Stimulated activated CD4-positive, alpha-beta T cell treated with anti-CD3 and anti-CD28 coated beads, Interleukin-15, amount 100 ng/mL, for 24 hours (primary cell): ENCODE results near the gene ANXA11.
"Not testable (repeated sequence)": the region's sequence is repeated elsewhere in the genome, so short reads cannot be mapped to it uniquely, and the experiment has no call there.

Source experiments
- DNase-seq: peaks from one replicate; pipeline ENCODE4 v3.0.0-alpha.2; 2020

The ANXA11 gene

GRCh38 chr10:80144696-80145131 lies 60.6 kb downstream of the ANXA11 start:
- no peak for DNase-seq

- DNase-seq, result peak; percentile 58
Measured at GRCh38 chr10:80144067-80144695, 61.2 kb downstream of the ANXA11 start.

- no peak for DNase-seq
Measured at GRCh38 chr10:80141696-80142460, 63.5 kb downstream of the ANXA11 start.

- no peak for DNase-seq
Measured at GRCh38 chr10:80140251-80140650, 65.1 kb downstream of the ANXA11 start.

DNA sequence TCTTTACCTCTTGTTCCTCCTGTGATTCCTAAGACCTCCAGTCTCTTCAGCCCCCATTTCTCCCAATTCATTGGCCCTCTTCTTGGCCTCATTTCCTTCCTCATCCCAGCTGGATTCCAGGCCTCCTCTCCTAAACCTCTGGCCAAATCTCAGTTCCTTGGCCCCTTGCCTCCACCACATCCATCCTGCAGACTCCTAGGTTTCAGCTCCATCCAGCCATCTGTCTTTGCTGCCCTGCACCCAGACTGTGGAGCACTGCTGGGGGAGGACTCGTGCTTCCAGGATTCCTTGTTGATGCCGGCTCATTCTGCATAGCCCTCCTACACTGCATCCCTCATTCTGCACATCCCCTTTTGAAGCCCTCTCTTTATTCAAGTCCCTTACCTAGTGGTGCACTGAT lies 66.1 kb downstream of the ANXA11 start:
- no peak for DNase-seq

GRCh38 chr10:80137920-80138319 lies 67.4 kb downstream of the ANXA11 start:
- DNase-seq, result no peak

- DNase-seq, result no peak
Measured at GRCh38 chr10:80137031-80137862, 68.1 kb downstream of the ANXA11 start.

- no peak for DNase-seq
Measured at GRCh38 chr10:80136134-80136571, 69.2 kb downstream of the ANXA11 start.

- not testable (repeated sequence) for DNase-seq
Measured at GRCh38 chr10:80133687-80134086, 71.7 kb downstream of the ANXA11 start.

DNA sequence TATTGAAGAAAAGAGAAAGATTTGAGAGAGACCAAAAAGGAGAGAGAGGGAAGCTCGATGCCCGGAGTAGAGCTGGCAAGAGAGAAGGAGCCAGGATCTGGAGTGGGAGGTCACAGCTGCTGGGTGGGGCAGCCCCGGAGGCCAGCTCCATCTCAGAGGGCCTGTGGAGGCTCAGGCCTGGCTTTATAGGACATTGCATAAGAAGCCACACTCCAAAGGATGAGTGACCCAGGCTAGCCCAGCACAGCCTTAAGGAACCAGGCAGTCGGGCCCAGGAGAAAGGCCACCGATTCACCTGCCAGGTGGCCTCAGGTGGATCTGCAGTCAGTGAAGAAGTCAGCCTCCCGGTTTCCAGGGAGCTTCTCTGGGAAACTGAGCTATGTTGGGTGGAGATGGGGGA lies 72.1 kb downstream of the ANXA11 start:
- DNase-seq, result no peak

GRCh38 chr10:80132299-80133139 lies 72.8 kb downstream of the ANXA11 start, which contains the start of gene PLAC9:
PLAC9 (plus strand) TSS chr10:80132730; CDS start chr10:80132763, 33 bp downstream.
- no peak for DNase-seq

DNA sequence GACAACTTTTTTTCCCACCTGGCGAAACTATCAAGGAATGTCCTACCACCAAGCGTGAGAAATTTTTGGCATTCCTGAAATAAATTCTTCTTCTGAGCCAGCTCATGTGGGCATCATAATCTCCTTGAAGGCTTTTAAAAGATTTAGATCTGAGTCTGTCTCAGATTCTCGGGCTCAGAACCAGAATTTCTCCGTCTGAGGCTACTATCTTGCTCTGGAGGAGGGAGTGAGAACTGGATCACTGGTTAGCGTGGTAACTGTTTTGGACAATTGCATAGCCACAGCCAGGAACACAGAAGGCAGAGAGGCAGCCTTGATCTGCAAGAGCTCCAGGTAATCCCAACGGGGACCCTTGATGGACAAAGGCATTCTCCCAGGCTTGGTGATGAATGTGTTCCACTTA lies 73.8 kb downstream of the ANXA11 start:
- no peak for DNase-seq

- DNase-seq, result no peak
Measured at GRCh38 chr10:80126876-80127275, 78.5 kb downstream of the ANXA11 start.

DNA sequence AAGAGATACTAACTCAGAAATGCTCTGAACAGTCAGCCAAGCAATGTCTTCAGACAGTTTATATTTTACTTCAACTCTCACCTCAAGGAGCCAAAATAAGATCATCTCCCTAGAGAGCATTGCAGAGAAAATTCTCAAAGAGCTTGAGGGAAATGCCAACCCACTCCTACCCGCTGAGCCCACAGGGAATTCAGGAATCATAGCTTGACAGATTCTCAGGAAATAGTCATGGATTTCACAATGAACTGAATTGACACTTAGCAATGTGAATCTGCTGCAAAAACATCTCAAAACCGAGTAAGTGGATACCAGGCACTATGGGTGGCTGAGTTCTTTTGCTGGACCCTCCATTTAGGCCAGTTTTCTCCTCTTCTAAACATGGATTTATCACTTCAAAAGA lies 82.6 kb downstream of the ANXA11 start:
- DNase-seq, result no peak

GRCh38 chr10:80122110-80122710 lies 83.1 kb downstream of the ANXA11 start:
- DNase-seq, result no peak

GRCh38 chr10:80118669-80119068 lies 86.7 kb downstream of the ANXA11 start:
- no peak for DNase-seq

- DNase-seq, result no peak
Measured at GRCh38 chr10:80110986-80111385, 94.4 kb downstream of the ANXA11 start.

- no peak for DNase-seq
Measured at GRCh38 chr10:80108576-80109239, 96.6 kb downstream of the ANXA11 start.

GRCh38 chr10:80104066-80104926 lies 101.0 kb downstream of the ANXA11 start:
- no peak for DNase-seq
